PC-3 (cell line): Measurements from ENCODE around the gene HPSE. TPM values are rescaled to one million over a fixed set of nuclear protein-coding genes. Genes with fewer than 3 reads are reported as not detected.
A peak's percentile ranks its signal among the peaks of the same experiment; 100 is the strongest.

Source experiments
- ATAC-seq: fragments of 200-7000 bp; cut with Tn5 transposase; 2 replicates; pipeline ENCODE4 v1.9.1; 2020; ENCODE audit warnings: mild to moderate bottlenecking, moderate library complexity
- BruUV-seq: library from RNA; stranded (reverse); fragments of 400-500 nt; replicated peaks from 2 replicates; lab custom pipeline; 2021; lab: Mats Ljungman, UMichigan
- CTCF ChIA-PET: fragments of 300-600 bp; sonication (Branson Sonifier 250); formaldehyde crosslinking; loops from one replicate; lab custom pipeline; 2022; ENCODE audit warnings: antibody characterized with exemption; lab: Charles Lee
- POLR2A ChIA-PET: fragments of 300-600 bp; sonication (Branson Sonifier 250); formaldehyde crosslinking; loops from one replicate; lab custom pipeline; 2022; ENCODE audit warnings: antibody characterized with exemption; ENCODE audit not compliant: unreplicated experiment; lab: Charles Lee
- DNase-seq: peaks from one replicate; pipeline ENCODE4 v3.0.0-alpha.2; 2015
- H2AFZ ChIP-seq: fragments of 300-600 bp; sonication (generic); 2 replicates; pipeline ENCODE4 v1.6.0; 2016; ENCODE audit warnings: antibody characterized with exemption, low read length
- H3F3A ChIP-seq: fragments of 300-600 bp; sonication (generic); one replicate; pipeline ENCODE4 v1.6.0; 2017; ENCODE audit warnings: antibody characterized with exemption, low read length, control low read depth, mild to moderate bottlenecking; ENCODE audit not compliant: unreplicated experiment
- H3K27ac ChIP-seq: fragments of 300-600 bp; sonication (generic); 2 replicates; pipeline ENCODE4 v1.5.1; 2016; ENCODE audit warnings: mild to moderate bottlenecking, low read length
- H3K27me3 ChIP-seq: fragments of 300-600 bp; sonication (generic); 2 replicates; pipeline ENCODE4 v1.6.1; 2016; ENCODE audit warnings: low read length, mixed read lengths
- H3K36me3 ChIP-seq: fragments of 300-600 bp; sonication (generic); 2 replicates; pipeline ENCODE4 v1.6.1; 2016; ENCODE audit warnings: low read depth, mixed run types, low read length, mixed read lengths
- H3K4me1 ChIP-seq: fragments of 300-600 bp; sonication (generic); 2 replicates; pipeline ENCODE4 v1.5.1; 2016; ENCODE audit warnings: low read length; ENCODE audit not compliant: insufficient read depth
- H3K4me2 ChIP-seq: fragments of 300-600 bp; sonication (generic); 2 replicates; pipeline ENCODE4 v1.6.0; 2016; ENCODE audit warnings: low read length
- H3K4me3 ChIP-seq: fragments of 300-600 bp; sonication (generic); 2 replicates; pipeline ENCODE4 v1.5.1; 2016; ENCODE audit warnings: mild to moderate bottlenecking, low read length, mixed read lengths
- H3K79me2 ChIP-seq: fragments of 300-600 bp; sonication (generic); 2 replicates; pipeline ENCODE4 v1.6.1; 2017; ENCODE audit warnings: low read length, mixed read lengths
- H3K9ac ChIP-seq: fragments of 300-600 bp; sonication (generic); 2 replicates; pipeline ENCODE4 v1.6.0; 2016; ENCODE audit warnings: mild to moderate bottlenecking, low read length
- H3K9me2 ChIP-seq: fragments of 300-600 bp; sonication (generic); replicated peaks from 2 replicates; pipeline ENCODE4 v1.6.1; 2016; ENCODE audit warnings: mixed run types, low read length, mixed read lengths
- H3K9me3 ChIP-seq: fragments of 300-600 bp; sonication (generic); 2 replicates; pipeline ENCODE4 v1.6.1; 2016; ENCODE audit warnings: low read length, mixed read lengths
- H4K20me1 ChIP-seq: fragments of 300-600 bp; sonication (generic); 2 replicates; pipeline ENCODE4 v1.6.1; 2016; ENCODE audit warnings: low read length, mixed read lengths
- CTCF ChIP-seq: fragments of 300-600 bp; sonication (generic); conservative IDR thresholded peaks from 2 replicates; pipeline ENCODE4 v1.5.1; 2017; ENCODE audit warnings: antibody characterized with exemption, low read depth, mild to moderate bottlenecking, low read length
- EZH2 ChIP-seq: fragments of 300-600 bp; sonication (generic); IDR thresholded peaks from one replicate; pipeline ENCODE4 v1.6.1; 2017; ENCODE audit warnings: antibody characterized with exemption, mild to moderate bottlenecking, low read length; ENCODE audit not compliant: unreplicated experiment
- EZH2phosphoT487 ChIP-seq: fragments of 300-600 bp; sonication (generic); IDR thresholded peaks from 2 replicates; pipeline ENCODE4 v1.6.1; 2018; ENCODE audit warnings: mild to moderate bottlenecking, antibody characterized with exemption, low read length, borderline replicate concordance
- intact Hi-C: fragments of 100-400 bp; cut with micrococcal nuclease; formaldehyde crosslinking; loops from 2 replicates; pipeline ENCODE4 v1.9.0; 2023
- total RNA-seq: library from RNA; depleted of rRNA; stranded (reverse); fragments of >200 nt; gene quantifications from 2 replicates; pipeline ENCODE4 v1.2.3, GENCODE V29; 2014

HPSE gene
- total RNA-seq, 1 experiment from 2014 or later: 4.2 TPM

GRCh38 chr4:83340692-83341343 lies 6.2 kb upstream of the HPSE start:
- ChIA-PET CTCF (no interaction called here), POLR2A (no interaction called here)
- H3F3A ChIP-seq: no peaks in the 10 kb centered on the region
- H2AFZ ChIP-seq: no peak overlapping the region
- H3K36me3 ChIP-seq: no peaks in the 10 kb centered on the region
- intact Hi-C loops: no loop called here
- no peaks in the 10 kb centered on the region for H3K4me1 ChIP-seq
- H3K79me2 ChIP-seq: no peaks in the 10 kb centered on the region
- no peaks in the 10 kb centered on the region for H3K9me2 ChIP-seq
- no peak overlapping the region for H3K9ac ChIP-seq
- H3K27ac ChIP-seq: no peak overlapping the region
- no peaks in the 10 kb centered on the region for H3K9me3 ChIP-seq
- no peak for TF ChIP-seq CTCF
- TF ChIP-seq EZH2: no peak
- TF ChIP-seq EZH2phosphoT487: no peak
- no peak overlapping the region for H3K4me3 ChIP-seq
- no peak overlapping the region for H3K4me2 ChIP-seq
- no peak for ATAC-seq
- no peak for DNase-seq
- no TSS peak for BruUV-seq
- H3K27me3 ChIP-seq: no peaks in the 10 kb centered on the region
- H4K20me1 ChIP-seq: no peaks in the 10 kb centered on the region

GRCh38 chr4:83339573-83339972 lies 4.9 kb upstream of the HPSE start:
- Histone ChIP-seq H3K4me3 (no peak overlapping the region), H3K9me3 (no peaks in the 10 kb centered on the region), H2AFZ (no peak overlapping the region), H3K4me1 (peaks cover 7% of the 10 kb centered on the region; the same call in 1 of the 2 replicates), H3K27ac (no peak overlapping the region), H3K9ac (no peak overlapping the region), H3F3A (no peaks in the 10 kb centered on the region), H3K4me2 (no peak overlapping the region), H3K36me3 (no peaks in the 10 kb centered on the region), H4K20me1 (no peaks in the 10 kb centered on the region), H3K79me2 (no peaks in the 10 kb centered on the region), H3K27me3 (no peaks in the 10 kb centered on the region), H3K9me2 (no peaks in the 10 kb centered on the region)
- DNase-seq: no peak
- no peak for ATAC-seq
- ChIA-PET POLR2A (no interaction called here), CTCF (no interaction called here)
- intact Hi-C loops: no loop called here
- BruUV-seq: no TSS peak
- no peak for TF ChIP-seq EZH2phosphoT487
- no peak for TF ChIP-seq EZH2
- TF ChIP-seq CTCF: no peak

GRCh38 chr4:83335701-83336100 lies 1.1 kb upstream of the HPSE start:
- Histone ChIP-seq H3K9ac (no peak overlapping the region), H3K4me1 (peaks cover 14% of the 10 kb centered on the region; the same call in 1 of the 2 replicates), H3K27me3 (no peaks in the 10 kb centered on the region), H3K9me3 (no peaks in the 10 kb centered on the region), H3K4me3 (peak overlapping the region; percentile 78), H3K36me3 (no peaks in the 10 kb centered on the region), H3K27ac (no peak overlapping the region), H3K9me2 (no peaks in the 10 kb centered on the region), H3F3A (no peaks in the 10 kb centered on the region), H4K20me1 (no peaks in the 10 kb centered on the region), H2AFZ (peak overlapping the region; percentile 98), H3K79me2 (no peaks in the 10 kb centered on the region), H3K4me2 (peak overlapping the region; percentile 96)
- ChIA-PET POLR2A (interaction anchor here (0.6 kb wide), 1 partner anchor 82 kb away, joined by 10 read pairs; no protein-coding TSS in a partner anchor), CTCF (interaction anchor here (0.6 kb wide), 1 partner anchor 37 kb away, joined by 3 read pairs; no protein-coding TSS in a partner anchor)
- intact Hi-C loops: no loop called here
- TF ChIP-seq CTCF (no peak), EZH2phosphoT487 (no peak), EZH2 (no peak)
- DNase-seq: no peak
- no TSS peak for BruUV-seq
- ATAC-seq: no peak; the same call in 1 of the 2 replicates
